ENCODE data around the gene CALR. TPM values are rescaled to one million over a fixed set of nuclear protein-coding genes. Genes with fewer than 3 reads are reported as not detected.

CALR gene
- total RNA-seq, 1 experiment from 2014 or later = 1,088 TPM

DNA sequence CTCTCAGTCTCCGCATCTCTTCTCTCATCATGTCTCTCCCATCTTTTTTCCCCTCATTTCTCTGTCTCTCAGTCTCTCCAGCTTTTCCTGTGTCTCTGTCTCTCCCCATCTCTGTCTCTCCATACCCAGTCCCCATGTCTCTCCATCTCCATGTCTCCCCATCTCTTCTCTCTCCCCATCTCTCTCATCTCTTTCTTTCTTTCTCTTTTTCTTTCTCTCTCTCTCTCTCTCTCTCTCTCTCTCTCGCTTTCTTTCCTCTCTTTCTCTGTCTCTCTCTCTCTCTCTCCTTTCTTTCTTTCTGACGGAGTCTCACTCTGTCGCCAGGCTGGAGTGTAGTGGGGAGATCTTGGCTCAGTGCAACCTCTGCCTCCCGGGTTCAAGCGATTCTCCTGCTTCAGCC lies 44.2 kb downstream of the CALR start:
- ChIA-PET POLR2A (no interaction called here), CTCF (interaction anchor here (0.6 to 4.6 kb wide), 6 partner anchors 46 to 179 kb away, joined by 3 to 66 read pairs (median 6); no protein-coding TSS in a partner anchor)
- TF ChIP-seq, protein P1, sequence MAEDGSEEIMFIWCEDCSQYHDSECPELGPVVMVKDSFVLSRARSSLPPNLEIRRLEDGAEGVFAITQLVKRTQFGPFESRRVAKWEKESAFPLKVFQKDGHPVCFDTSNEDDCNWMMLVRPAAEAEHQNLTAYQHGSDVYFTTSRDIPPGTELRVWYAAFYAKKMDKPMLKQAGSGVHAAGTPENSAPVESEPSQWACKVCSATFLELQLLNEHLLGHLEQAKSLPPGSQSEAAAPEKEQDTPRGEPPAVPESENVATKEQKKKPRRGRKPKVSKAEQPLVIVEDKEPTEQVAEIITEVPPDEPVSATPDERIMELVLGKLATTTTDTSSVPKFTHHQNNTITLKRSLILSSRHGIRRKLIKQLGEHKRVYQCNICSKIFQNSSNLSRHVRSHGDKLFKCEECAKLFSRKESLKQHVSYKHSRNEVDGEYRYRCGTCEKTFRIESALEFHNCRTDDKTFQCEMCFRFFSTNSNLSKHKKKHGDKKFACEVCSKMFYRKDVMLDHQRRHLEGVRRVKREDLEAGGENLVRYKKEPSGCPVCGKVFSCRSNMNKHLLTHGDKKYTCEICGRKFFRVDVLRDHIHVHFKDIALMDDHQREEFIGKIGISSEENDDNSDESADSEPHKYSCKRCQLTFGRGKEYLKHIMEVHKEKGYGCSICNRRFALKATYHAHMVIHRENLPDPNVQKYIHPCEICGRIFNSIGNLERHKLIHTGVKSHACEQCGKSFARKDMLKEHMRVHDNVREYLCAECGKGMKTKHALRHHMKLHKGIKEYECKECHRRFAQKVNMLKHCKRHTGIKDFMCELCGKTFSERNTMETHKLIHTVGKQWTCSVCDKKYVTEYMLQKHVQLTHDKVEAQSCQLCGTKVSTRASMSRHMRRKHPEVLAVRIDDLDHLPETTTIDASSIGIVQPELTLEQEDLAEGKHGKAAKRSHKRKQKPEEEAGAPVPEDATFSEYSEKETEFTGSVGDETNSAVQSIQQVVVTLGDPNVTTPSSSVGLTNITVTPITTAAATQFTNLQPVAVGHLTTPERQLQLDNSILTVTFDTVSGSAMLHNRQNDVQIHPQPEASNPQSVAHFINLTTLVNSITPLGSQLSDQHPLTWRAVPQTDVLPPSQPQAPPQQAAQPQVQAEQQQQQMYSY (CRISPR knock-in tag; IDR thresholded peaks at IDR 0.05) = no peak
- TF ChIP-seq ZNF423 (CRISPR knock-in tag; IDR thresholded peaks at IDR 0.05) (no peak), JAZF1 (CRISPR knock-in tag; IDR thresholded peaks at IDR 0.05) (no peak), ZNF263 (CRISPR knock-in tag; IDR thresholded peaks at IDR 0.05; ENCODE audit: low read depth) (no peak), AR (CRISPR knock-in tag; IDR thresholded peaks at IDR 0.05) (no peak), NR2C2 (CRISPR knock-in tag; IDR thresholded peaks at IDR 0.05) (no peak), SMAD3 (CRISPR knock-in tag; IDR thresholded peaks at IDR 0.05; ENCODE audit: borderline replicate concordance) (no peak), ZNF671 (CRISPR knock-in tag; IDR thresholded peaks at IDR 0.05) (no peak), TEAD4 (CRISPR knock-in tag; IDR thresholded peaks at IDR 0.05) (no peak), TEAD1 (CRISPR knock-in tag; IDR thresholded peaks at IDR 0.05) (no peak), ZNF532 (CRISPR knock-in tag; IDR thresholded peaks at IDR 0.05; ENCODE audit: borderline replicate concordance) (no peak), ZNF232 (CRISPR knock-in tag; IDR thresholded peaks at IDR 0.05) (no peak)
- TF ChIP-seq, protein P2, sequence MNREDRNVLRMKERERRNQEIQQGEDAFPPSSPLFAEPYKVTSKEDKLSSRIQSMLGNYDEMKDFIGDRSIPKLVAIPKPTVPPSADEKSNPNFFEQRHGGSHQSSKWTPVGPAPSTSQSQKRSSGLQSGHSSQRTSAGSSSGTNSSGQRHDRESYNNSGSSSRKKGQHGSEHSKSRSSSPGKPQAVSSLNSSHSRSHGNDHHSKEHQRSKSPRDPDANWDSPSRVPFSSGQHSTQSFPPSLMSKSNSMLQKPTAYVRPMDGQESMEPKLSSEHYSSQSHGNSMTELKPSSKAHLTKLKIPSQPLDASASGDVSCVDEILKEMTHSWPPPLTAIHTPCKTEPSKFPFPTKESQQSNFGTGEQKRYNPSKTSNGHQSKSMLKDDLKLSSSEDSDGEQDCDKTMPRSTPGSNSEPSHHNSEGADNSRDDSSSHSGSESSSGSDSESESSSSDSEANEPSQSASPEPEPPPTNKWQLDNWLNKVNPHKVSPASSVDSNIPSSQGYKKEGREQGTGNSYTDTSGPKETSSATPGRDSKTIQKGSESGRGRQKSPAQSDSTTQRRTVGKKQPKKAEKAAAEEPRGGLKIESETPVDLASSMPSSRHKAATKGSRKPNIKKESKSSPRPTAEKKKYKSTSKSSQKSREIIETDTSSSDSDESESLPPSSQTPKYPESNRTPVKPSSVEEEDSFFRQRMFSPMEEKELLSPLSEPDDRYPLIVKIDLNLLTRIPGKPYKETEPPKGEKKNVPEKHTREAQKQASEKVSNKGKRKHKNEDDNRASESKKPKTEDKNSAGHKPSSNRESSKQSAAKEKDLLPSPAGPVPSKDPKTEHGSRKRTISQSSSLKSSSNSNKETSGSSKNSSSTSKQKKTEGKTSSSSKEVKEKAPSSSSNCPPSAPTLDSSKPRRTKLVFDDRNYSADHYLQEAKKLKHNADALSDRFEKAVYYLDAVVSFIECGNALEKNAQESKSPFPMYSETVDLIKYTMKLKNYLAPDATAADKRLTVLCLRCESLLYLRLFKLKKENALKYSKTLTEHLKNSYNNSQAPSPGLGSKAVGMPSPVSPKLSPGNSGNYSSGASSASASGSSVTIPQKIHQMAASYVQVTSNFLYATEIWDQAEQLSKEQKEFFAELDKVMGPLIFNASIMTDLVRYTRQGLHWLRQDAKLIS (CRISPR knock-in tag; IDR thresholded peaks at IDR 0.05; ENCODE audit: borderline replicate concordance) = no peak
- TF ChIP-seq, protein P3, sequence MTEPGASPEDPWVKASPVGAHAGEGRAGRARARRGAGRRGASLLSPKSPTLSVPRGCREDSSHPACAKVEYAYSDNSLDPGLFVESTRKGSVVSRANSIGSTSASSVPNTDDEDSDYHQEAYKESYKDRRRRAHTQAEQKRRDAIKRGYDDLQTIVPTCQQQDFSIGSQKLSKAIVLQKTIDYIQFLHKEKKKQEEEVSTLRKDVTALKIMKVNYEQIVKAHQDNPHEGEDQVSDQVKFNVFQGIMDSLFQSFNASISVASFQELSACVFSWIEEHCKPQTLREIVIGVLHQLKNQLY (CRISPR knock-in tag; IDR thresholded peaks at IDR 0.05) = no peak
- TF ChIP-seq, protein P4, sequence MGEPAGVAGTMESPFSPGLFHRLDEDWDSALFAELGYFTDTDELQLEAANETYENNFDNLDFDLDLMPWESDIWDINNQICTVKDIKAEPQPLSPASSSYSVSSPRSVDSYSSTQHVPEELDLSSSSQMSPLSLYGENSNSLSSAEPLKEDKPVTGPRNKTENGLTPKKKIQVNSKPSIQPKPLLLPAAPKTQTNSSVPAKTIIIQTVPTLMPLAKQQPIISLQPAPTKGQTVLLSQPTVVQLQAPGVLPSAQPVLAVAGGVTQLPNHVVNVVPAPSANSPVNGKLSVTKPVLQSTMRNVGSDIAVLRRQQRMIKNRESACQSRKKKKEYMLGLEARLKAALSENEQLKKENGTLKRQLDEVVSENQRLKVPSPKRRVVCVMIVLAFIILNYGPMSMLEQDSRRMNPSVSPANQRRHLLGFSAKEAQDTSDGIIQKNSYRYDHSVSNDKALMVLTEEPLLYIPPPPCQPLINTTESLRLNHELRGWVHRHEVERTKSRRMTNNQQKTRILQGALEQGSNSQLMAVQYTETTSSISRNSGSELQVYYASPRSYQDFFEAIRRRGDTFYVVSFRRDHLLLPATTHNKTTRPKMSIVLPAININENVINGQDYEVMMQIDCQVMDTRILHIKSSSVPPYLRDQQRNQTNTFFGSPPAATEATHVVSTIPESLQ (CRISPR knock-in tag; IDR thresholded peaks at IDR 0.05) = no peak
- no peaks in the 10 kb centered on the region for H3K36me3 Mint-ChIP-seq
- ATAC-seq (no peak), DNase-seq (ENCODE audit: low spot score) (no peak)
- H3K27me3 Mint-ChIP-seq (ENCODE audit: low read depth) = peaks cover 38% of the 10 kb centered on the region
- no peaks in the 10 kb centered on the region for H3K9me3 Mint-ChIP-seq
- no peak overlapping the region for H3K4me3 Mint-ChIP-seq
- H3K27ac Mint-ChIP-seq = no peak overlapping the region
- peaks cover 6% of the 10 kb centered on the region; the same call in 1 of the 2 replicates for H3K4me1 Mint-ChIP-seq
